ENCODE data around the gene LHX2. TPM values are rescaled to one million over a fixed set of nuclear protein-coding genes. Genes with fewer than 3 reads are reported as not detected.

Gene LHX2
- total and polyA plus RNA-seq, 2 experiments from 2014 or later, result not detected

DNA sequence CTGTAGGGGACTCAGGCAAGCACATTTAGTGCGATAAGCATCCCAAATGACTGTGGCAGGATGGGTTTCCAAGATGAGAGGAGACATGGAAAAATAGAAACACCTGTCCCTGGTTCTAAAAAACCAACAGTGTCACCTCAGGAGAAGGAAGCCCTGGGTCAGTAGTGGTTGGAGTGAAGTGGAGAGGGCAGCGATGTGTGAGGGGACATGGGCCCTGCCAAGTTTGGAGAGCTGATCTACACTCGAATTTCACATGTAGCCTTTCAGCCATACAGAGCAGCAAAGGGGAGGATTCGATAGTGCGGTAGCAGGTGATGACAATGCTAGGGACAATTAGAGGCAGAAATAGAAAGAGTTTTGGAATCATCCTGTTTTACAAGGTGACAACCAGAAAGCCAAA lies 32.6 kb upstream of the LHX2 start:
- H3K4me1 ChIP-seq (ENCODE audit: insufficient read depth), result no peaks in the 10 kb centered on the region
- no peaks in the 10 kb centered on the region for H3K79me2 ChIP-seq (ENCODE audit: insufficient read depth)
- H3K9me3 ChIP-seq (ENCODE audit: low read depth), result no peaks in the 10 kb centered on the region
- H3K27me3 ChIP-seq (replicated peaks; ENCODE audit: insufficient read depth), result peaks cover 43% of the 10 kb centered on the region
- no peak overlapping the region for H2AFZ ChIP-seq
- H3K9me2 ChIP-seq (ENCODE audit: insufficient read depth), result no peaks in the 10 kb centered on the region
- H4K20me1 ChIP-seq (ENCODE audit: insufficient read depth), result no peaks in the 10 kb centered on the region
- H3K4me2 ChIP-seq (ENCODE audit: unreplicated experiment), result no peak overlapping the region
- H3F3A ChIP-seq (ENCODE audit: insufficient read depth), result no peaks in the 10 kb centered on the region
- H3K36me3 ChIP-seq (ENCODE audit: low read depth), result no peaks in the 10 kb centered on the region
- no peak for DNase-seq
- in situ Hi-C loops (cut with MboI), result no loop called here
- no peak overlapping the region for H3K27ac ChIP-seq
- no peak overlapping the region for H3K4me3 ChIP-seq
- TF ChIP-seq EZH2phosphoT487 (IDR thresholded peaks at IDR 0.05; ENCODE audit: insufficient read depth, low read depth) (no peak), EZH2 (IDR thresholded peaks at IDR 0.05; ENCODE audit: insufficient read depth, poor library complexity, severe bottlenecking) (no peak)
- H3K9ac ChIP-seq, result no peak overlapping the region
- 61 to 62% methylated on average over 5 of the region's 5 CpGs for WGBS, 2 experiments (ENCODE audit: low coverage in 1 of 2, low lambda C conversion rate in 2 of 2, missing lambda C conversion rate in 2 of 2)

DNA sequence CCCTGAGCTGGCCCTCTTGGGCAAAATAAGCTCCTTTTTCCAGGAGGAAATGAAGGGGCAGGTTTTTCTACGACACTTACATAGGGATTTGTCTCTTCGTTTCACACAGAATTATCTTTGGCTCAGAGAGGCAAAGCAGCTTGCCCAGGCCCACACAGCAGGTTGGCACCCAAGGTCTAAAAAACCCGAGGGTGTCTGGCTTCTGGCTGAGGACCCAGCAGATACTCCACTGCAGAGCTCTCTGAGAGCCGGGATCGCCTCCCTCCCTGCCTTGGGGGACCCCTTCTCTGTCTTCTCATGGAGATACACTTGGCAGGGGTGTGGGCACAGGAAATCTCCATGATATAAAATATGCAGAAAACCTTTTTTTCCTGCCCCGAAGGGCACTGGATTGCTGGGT lies 29.0 kb upstream of the LHX2 start:
- H3K27me3 ChIP-seq (replicated peaks; ENCODE audit: insufficient read depth), result peaks cover 64% of the 10 kb centered on the region
- no peak overlapping the region for H3K27ac ChIP-seq
- no peaks in the 10 kb centered on the region for H3F3A ChIP-seq (ENCODE audit: insufficient read depth)
- in situ Hi-C loops (cut with MboI), result no loop called here
- H3K79me2 ChIP-seq (ENCODE audit: insufficient read depth), result no peaks in the 10 kb centered on the region
- no peaks in the 10 kb centered on the region for H3K9me2 ChIP-seq (ENCODE audit: insufficient read depth)
- no peak overlapping the region for H3K4me3 ChIP-seq
- H2AFZ ChIP-seq, result no peak overlapping the region
- H3K9ac ChIP-seq, result no peak overlapping the region
- H3K4me2 ChIP-seq (ENCODE audit: unreplicated experiment), result no peak overlapping the region
- no peaks in the 10 kb centered on the region for H3K9me3 ChIP-seq (ENCODE audit: low read depth)
- no peaks in the 10 kb centered on the region for H3K4me1 ChIP-seq (ENCODE audit: insufficient read depth)
- H4K20me1 ChIP-seq (ENCODE audit: insufficient read depth), result no peaks in the 10 kb centered on the region
- 53 to 54% methylated on average over 6 of the region's 6 CpGs for whole genome bisulfite sequencing, 2 experiments (ENCODE audit: low coverage in 1 of 2, low lambda C conversion rate in 2 of 2, missing lambda C conversion rate in 2 of 2)
- H3K36me3 ChIP-seq (ENCODE audit: low read depth), result no peaks in the 10 kb centered on the region
- TF ChIP-seq EZH2phosphoT487 (IDR thresholded peaks at IDR 0.05; ENCODE audit: insufficient read depth, low read depth) (no peak), EZH2 (IDR thresholded peaks at IDR 0.05; ENCODE audit: insufficient read depth, poor library complexity, severe bottlenecking) (no peak)
- no peak for DNase-seq

DNA sequence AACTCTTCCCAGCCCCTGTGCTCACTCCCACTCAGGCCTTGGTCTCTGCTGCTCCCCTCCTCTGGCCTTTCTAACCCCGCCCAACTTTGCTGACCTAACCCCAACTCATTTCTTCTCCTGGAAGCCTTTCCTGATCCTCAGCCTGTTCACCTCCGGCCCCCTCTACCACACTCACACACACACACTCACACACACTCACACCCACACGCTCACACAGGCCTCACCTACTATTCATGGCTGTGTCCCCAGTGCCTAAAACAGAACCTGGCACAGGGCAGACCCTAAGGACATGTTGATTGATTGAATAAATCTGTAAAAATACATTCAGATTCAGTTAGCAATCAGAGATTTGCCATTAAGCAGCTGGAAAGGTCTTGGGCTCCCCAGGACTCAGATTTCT lies 28.5 kb upstream of the LHX2 start:
- Histone ChIP-seq H2AFZ (no peak overlapping the region), H3K4me3 (no peak overlapping the region), H3K36me3 (ENCODE audit: low read depth) (no peaks in the 10 kb centered on the region), H3K79me2 (ENCODE audit: insufficient read depth) (no peaks in the 10 kb centered on the region), H3K9me3 (ENCODE audit: low read depth) (no peaks in the 10 kb centered on the region), H3K4me2 (ENCODE audit: unreplicated experiment) (no peak overlapping the region), H3K27ac (no peak overlapping the region), H3K27me3 (replicated peaks; ENCODE audit: insufficient read depth) (peaks cover 69% of the 10 kb centered on the region), H3K9me2 (ENCODE audit: insufficient read depth) (no peaks in the 10 kb centered on the region), H4K20me1 (ENCODE audit: insufficient read depth) (no peaks in the 10 kb centered on the region), H3K9ac (no peak overlapping the region), H3K4me1 (ENCODE audit: insufficient read depth) (no peaks in the 10 kb centered on the region), H3F3A (ENCODE audit: insufficient read depth) (no peaks in the 10 kb centered on the region)
- no peak for DNase-seq
- in situ Hi-C loops (cut with MboI), result no loop called here
- WGBS, 2 experiments (ENCODE audit: low coverage in 1 of 2, low lambda C conversion rate in 2 of 2, missing lambda C conversion rate in 2 of 2), result 29 to 42% methylated on average over 3 of the region's 3 CpGs
- TF ChIP-seq EZH2phosphoT487 (IDR thresholded peaks at IDR 0.05; ENCODE audit: insufficient read depth, low read depth) (no peak), EZH2 (IDR thresholded peaks at IDR 0.05; ENCODE audit: insufficient read depth, poor library complexity, severe bottlenecking) (no peak)

DNA sequence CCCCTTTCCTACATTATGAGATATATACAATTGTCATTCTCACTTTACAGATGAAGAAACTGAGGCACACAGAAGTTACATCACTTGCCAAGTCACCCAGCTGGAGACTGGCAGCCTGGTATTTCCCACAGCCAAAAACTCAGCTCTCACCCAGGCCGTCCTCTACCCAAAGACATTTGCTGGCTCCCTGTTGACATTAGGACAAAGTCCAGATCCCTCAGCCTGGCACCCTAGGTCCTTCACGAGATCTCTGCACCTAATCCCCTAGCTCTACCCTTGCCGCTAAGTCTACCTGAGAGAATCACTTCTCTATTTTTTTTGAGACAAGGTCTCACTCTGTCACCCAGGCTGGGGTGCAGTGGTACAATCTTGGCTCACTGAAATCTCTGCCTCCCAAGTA lies 26.8 kb upstream of the LHX2 start:
- no peaks in the 10 kb centered on the region for H3K9me3 ChIP-seq (ENCODE audit: low read depth)
- TF ChIP-seq EZH2phosphoT487 (IDR thresholded peaks at IDR 0.05; ENCODE audit: insufficient read depth, low read depth) (no peak), EZH2 (IDR thresholded peaks at IDR 0.05; ENCODE audit: insufficient read depth, poor library complexity, severe bottlenecking) (no peak)
- no peak overlapping the region for H3K4me3 ChIP-seq
- H3K79me2 ChIP-seq (ENCODE audit: insufficient read depth), result no peaks in the 10 kb centered on the region
- H3K27ac ChIP-seq, result no peak overlapping the region
- H4K20me1 ChIP-seq (ENCODE audit: insufficient read depth), result no peaks in the 10 kb centered on the region
- H3K9me2 ChIP-seq (ENCODE audit: insufficient read depth), result no peaks in the 10 kb centered on the region
- no peaks in the 10 kb centered on the region for H3K4me1 ChIP-seq (ENCODE audit: insufficient read depth)
- peaks cover 71% of the 10 kb centered on the region for H3K27me3 ChIP-seq (replicated peaks; ENCODE audit: insufficient read depth)
- no peak overlapping the region for H3K9ac ChIP-seq
- no peaks in the 10 kb centered on the region for H3K36me3 ChIP-seq (ENCODE audit: low read depth)
- H3F3A ChIP-seq (ENCODE audit: insufficient read depth), result no peaks in the 10 kb centered on the region
- in situ Hi-C loops (cut with MboI), result no loop called here
- no peak overlapping the region for H3K4me2 ChIP-seq (ENCODE audit: unreplicated experiment)
- H2AFZ ChIP-seq, result no peak overlapping the region
- DNase-seq, result no peak
- 63% methylated on average over 3 of the region's 3 CpGs for WGBS, 2 experiments (ENCODE audit: low coverage in 1 of 2, low lambda C conversion rate in 2 of 2, missing lambda C conversion rate in 2 of 2)

DNA sequence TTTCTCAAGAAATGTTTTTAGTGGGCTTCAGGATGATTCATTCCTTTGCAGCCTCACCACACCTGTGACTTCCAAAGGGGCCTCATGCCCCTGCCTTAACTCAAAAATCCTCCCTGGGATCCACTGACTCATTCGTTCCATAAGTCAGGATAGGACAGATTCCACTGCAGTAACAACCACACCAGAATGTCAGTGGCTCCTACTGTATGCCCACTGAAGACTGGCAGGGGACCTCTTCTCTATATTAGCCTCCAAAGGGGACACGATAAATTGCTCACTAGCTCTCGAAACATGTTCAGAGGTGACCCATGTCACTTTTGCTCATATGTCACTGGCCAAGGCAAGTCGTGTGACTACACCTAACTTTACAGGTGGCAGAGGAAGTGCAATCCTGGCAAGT lies 25.7 kb upstream of the LHX2 start:
- Histone ChIP-seq H2AFZ (no peak overlapping the region), H3K27me3 (replicated peaks; ENCODE audit: insufficient read depth) (peaks cover 70% of the 10 kb centered on the region), H3K79me2 (ENCODE audit: insufficient read depth) (no peaks in the 10 kb centered on the region), H3F3A (ENCODE audit: insufficient read depth) (no peaks in the 10 kb centered on the region), H3K36me3 (ENCODE audit: low read depth) (no peaks in the 10 kb centered on the region), H3K4me2 (ENCODE audit: unreplicated experiment) (no peak overlapping the region), H3K4me1 (ENCODE audit: insufficient read depth) (no peaks in the 10 kb centered on the region), H3K9me2 (ENCODE audit: insufficient read depth) (no peaks in the 10 kb centered on the region), H3K9me3 (ENCODE audit: low read depth) (no peaks in the 10 kb centered on the region), H3K27ac (no peak overlapping the region), H4K20me1 (ENCODE audit: insufficient read depth) (no peaks in the 10 kb centered on the region), H3K9ac (no peak overlapping the region), H3K4me3 (no peak overlapping the region)
- in situ Hi-C loops (cut with MboI), result no loop called here
- DNase-seq, result no peak
- TF ChIP-seq EZH2phosphoT487 (IDR thresholded peaks at IDR 0.05; ENCODE audit: insufficient read depth, low read depth) (no peak), EZH2 (IDR thresholded peaks at IDR 0.05; ENCODE audit: insufficient read depth, poor library complexity, severe bottlenecking) (no peak)
- WGBS, 2 experiments (ENCODE audit: low coverage in 1 of 2, low lambda C conversion rate in 2 of 2, missing lambda C conversion rate in 2 of 2), result 48 to 53% methylated on average over 4 of the region's 4 CpGs

Measured in GM23248 (cell line).